HG02642 (cell line): ENCODE measurements around the gene C6orf47.
A peak's percentile ranks its signal among the peaks of the same experiment; 100 is the strongest.

Source experiments
- ATAC-seq: cut with Tn5 transposase; IDR thresholded peaks from one replicate; pipeline ENCODE4 v1.9.1; 2021; ENCODE audit warnings: mild to moderate bottlenecking; ENCODE audit not compliant: unreplicated experiment, poor library complexity

The C6orf47 gene

GRCh38 chr6:31689249-31690110 is 28.9 kb upstream of the C6orf47 start:
- no peak for ATAC-seq

- no peak for ATAC-seq
These were observed 27.5 kb upstream of the C6orf47 start for GRCh38 chr6:31687860-31688693.

DNA sequence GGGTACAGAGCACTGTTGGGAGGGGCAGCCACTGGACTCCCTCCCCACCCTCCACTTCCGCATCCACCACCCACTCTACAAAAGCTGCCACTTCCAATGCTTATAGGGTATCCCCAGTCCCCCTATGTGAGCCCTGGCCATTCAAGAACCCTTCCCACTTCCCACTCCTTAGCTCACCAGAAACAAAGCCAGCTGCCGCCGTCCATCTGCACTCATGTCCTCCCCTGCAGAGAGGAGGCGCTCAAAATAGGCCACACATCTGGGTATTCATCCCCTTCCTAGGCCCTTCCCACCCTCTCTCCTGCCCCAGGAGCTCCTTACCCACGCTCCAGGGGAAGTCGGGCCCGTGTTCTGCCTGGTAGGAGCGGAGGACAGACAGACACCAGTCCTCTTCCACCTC is 26.7 kb upstream of the C6orf47 start:
- no peak for ATAC-seq

DNA sequence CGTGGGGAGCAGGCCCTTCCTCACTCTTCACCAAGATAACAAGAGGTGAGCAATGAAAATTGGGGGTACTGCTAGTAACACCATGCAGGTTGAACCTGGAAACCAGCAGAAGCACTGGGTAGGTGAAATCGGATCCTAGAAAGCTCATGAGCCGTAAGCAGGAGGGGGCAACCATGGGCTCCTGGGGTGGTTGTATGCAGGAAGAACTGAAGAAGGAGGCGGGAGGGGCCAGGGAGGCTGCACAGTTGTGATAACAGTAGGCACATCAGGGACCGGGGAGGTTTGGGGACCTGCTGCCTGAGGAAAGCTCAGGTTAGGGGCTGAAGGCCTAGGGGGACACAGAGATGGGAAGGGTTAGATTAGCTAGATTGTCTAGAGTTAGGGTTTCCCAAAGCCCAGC is 25.9 kb upstream of the C6orf47 start:
- ATAC-seq = no peak

GRCh38 chr6:31683591-31683990 is 23.0 kb upstream of the C6orf47 start:
- ATAC-seq = no peak

DNA sequence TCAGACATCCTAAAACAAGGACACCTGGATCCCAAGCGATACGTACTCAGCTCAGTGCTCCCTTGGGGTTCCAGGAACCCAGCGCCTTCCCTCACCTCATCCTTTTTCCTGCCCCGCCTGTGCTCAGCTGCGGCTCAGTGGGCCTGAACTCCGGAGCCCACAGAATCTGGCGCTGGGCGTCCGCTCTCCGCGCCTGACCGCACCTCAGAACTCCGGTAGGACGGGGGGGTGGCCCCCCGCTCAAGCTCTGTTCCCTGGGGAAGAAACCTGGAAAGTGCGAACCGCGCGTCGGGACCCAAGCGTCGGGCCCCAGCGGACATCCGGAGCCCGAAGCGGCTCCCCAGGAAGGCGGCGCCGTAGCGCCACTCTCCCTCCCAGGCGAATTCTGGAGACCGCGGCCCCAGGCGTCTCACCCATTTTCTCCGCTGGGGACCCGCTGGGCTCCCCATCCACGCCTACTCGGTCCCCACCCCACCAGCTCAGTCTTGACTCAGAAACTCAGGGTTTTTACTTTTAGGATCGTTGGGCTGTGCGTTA is 20.6 kb upstream of the C6orf47 start:
- peak; percentile 33 for ATAC-seq

- ATAC-seq = peak; percentile 53
These were observed 19.9 kb upstream of the C6orf47 start, which contains the start of gene LY6G5C for GRCh38 chr6:31680226-31681134. TSS of gene LY6G5C (minus strand) at chr6:31681067. CDS start at chr6:31680373, 694 bp downstream.

GRCh38 chr6:31677955-31678354 is 17.4 kb upstream of the C6orf47 start:
- no peak for ATAC-seq

DNA sequence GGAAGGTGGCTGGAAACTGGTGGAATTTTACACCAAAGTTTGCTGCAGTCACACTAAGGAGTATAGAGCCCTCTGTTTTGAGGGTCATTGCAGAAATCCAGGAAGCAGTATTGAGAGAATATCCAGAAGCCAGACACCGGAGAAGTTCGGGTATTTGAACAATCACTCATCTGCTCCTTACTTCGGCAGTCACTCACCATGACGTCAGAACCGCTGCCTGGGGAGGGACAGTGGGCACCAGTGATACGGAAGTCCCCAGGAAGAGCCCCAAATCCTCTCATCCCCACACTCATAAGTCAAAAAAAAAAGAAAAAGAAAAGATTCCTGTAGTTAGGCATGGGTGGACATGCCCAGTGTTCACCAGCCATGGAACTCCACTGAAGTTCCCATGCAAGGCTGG is 16.3 kb upstream of the C6orf47 start:
- ATAC-seq = no peak

DNA sequence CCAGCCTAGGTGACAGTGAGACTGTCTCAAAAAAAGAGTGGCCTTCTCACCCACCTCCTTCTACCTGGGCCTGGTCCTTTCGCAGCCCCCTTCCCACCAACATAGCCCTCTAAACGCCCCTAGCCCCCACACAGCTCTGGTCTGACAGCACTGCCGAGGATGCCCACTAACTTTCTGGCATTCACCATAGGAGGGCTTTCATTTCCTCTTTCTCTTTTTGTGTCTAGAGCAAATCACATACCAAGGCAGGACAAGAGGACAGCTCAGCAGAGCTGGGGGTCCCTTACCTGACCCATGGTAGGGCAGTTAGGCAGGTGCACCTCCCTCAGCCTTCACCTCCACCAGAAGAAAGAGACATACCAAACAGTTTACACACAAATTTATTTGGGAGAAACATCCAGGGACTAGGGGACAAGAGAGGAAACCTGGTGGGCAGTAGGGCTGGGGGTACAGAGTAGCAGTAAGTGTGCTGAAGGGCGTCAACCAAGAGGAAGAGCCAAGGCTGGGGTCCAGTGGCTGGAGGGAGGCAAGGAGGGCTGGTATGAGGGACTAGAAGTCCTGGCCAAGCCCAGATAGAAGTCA is 15.8 kb upstream of the C6orf47 start:
- no peak for ATAC-seq

DNA sequence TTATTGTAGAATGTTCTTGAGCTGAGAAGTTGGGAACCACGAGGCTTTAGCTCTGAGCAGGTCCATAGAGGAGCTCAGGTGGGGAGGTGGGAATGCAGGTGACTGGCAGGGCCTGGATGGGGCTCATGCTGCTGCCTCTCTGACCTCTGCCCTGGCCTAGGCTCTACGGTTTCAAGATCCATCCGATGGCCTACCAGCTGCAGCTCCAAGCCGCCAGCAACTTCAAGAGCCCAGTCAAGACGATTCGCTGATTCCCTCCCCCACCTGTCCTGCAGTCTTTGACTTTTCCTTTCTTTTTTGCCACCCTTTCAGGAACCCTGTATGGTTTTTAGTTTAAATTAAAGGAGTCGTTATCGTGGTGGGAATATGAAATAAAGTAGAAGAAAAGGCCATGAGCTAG is 9.1 kb upstream of the C6orf47 start, which contains the start of gene LY6G5B:
Gene LY6G5B, plus strand, starts transcription at position 301 of the 400 bp plus-strand sequence. CDS start 975 bp downstream, outside the sequence.
- no peak for ATAC-seq

DNA sequence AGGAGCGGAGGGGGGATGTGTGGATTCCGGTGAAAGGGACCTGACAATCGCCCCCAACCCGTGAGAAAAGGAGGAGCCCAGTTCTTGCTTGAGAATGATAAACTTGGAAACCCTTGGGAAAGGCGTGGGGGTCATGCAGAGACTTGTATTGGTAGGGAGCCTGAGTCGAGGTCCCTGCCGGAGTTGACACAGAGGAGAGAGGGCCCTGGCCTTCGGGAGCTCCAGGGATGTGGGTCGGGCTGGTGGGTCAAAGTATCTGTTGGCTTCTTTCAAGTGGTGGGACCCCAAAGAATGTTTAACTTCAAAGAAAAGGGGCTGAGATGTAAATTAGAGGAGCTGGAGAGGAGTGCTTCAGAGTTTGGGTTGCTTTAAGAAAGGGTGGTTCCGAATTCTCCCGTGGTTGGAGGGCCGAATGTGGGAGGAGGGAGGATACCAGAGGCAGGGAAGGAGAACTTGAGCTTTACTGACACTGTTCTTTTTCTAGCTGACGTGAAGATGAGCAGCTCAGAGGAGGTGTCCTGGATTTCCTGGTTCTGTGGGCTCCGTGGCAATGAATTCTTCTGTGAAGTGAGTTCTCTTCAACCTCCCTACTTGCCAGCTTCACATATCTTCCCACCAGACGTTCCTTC is 5.9 kb upstream of the C6orf47 start:
- ATAC-seq = no peak

- ATAC-seq = peak; percentile 81
These were observed 5.1 kb upstream of the C6orf47 start, which contains the start of gene CSNK2B for GRCh38 chr6:31665501-31666336. TSS of gene CSNK2B (plus strand) at chr6:31666080. CDS start at chr6:31666832, 752 bp downstream.

- ATAC-seq = peak; percentile 34
These were observed 4.4 kb upstream of the C6orf47 start, which contains the start of gene GPANK1 for GRCh38 chr6:31664790-31665500. TSS of gene GPANK1 (minus strand) at chr6:31664997. CDS start at chr6:31664478, 519 bp downstream.

DNA sequence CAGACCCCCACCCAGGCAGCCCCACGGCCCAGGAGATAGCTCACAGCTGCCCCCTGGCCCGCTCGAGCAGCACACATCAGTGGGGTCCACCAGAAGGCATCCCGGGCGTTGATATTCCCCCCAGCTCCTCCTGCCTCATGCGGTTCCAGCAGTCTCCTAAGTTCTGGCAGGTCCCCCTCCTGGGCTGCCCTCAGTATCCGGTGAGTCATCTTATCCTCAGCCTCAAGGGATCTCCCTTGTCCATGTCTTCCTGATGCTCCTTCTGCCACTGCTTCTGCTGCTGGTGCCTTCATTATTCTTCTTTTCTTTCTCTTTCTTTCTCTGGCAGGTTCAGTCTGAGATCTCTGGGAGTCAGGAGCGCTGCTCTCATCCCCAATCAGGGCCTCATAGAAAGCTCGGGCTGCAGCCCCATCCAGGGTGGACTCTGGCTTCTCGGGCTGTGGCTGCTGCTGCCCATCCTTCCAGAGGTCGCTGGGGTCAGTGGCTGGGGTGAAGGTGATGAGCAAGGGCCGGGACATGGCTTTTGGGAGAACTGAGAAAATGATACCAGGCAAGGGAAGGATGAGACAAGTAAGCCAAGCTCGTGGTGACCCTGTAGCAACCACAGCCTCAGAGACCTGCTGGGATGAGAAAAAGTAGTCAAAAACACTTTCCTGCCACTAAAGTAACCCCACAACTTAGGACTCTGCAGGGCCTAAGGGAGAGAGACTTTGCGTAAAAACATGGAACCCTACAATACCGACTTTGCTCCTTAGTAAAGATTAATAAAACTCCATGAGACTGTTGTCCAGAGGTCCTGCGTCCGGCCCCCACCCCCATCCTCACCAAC is 3.6 kb upstream of the C6orf47 start:
- no peak for ATAC-seq

DNA sequence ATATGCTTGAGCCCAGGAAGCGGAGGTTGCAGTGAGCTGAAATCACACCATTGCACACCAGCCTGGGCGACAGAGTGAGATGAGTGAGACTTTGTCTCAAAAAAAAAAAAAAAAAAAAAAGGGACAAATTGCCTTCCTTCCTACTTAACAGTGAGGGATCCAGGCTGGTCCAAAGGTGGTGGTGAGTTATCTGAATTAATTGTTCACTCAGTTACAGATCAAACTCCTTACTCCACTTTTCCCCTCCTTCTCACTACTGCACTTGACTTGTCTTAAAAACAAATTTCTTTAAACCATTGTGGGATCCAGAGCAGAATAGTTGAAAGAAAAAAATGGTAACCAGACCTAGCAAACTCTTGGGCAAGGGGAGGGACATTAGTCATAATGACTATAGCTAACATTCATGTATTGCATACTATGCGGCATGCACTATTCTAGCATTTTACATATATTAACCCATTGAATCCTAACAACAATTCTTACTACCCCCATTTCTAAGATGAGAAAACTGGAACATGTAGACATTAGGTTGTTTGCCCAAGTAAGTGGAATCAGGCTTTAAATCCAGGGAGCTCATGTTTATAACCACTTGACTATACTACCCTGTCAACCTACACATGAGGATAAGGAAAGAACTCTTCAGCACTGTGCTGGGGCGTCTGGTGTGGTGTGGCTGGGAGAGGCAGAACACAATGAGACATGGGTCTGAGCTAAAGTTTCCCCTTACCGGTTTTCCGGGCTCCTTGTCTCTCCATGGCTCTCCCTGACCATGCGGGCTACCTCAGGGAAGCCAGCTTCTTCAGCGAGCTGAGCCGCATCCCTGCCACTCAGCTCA is 2.8 kb upstream of the C6orf47 start:
- ATAC-seq = no peak
